ENCODE data around the gene GRB10. TPM values are rescaled to one million over a fixed set of nuclear protein-coding genes. Genes with fewer than 3 reads are reported as not detected.

Gene GRB10
- total and polyA plus RNA-seq, 11 donors = 14.7 to 38.2 (median 28.0) TPM

DNA sequence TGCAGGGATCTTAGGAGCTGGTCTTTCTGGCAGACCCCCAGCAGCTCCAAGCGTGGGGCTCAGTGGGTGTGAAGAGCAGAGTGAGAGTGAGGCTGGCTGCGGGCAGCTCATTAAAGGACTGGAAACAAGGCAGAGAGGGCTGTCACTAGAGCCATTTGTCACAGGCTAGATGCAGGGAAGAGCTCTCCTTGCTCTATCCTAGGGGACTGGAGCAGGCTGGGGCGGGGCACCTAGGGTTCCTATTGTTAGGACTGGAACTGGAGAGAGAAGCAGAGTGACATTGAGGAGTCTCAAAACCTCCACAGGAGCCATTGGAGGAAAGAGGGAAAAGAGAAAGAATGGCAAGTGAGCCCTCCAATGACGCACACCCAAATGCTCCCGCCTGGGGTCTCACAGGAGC lies 216.7 kb downstream of the GRB10 start:
- ATAC-seq (no peak), DNase-seq (no peak)
- H3K27ac ChIP-seq = no peak overlapping the region
- no peaks in the 10 kb centered on the region for H3K36me3 ChIP-seq
- peaks cover 0 to 3% (median 0%) of the 10 kb centered on the region in 12 donors for H3K9me3 ChIP-seq
- TF ChIP-seq, protein P1, sequence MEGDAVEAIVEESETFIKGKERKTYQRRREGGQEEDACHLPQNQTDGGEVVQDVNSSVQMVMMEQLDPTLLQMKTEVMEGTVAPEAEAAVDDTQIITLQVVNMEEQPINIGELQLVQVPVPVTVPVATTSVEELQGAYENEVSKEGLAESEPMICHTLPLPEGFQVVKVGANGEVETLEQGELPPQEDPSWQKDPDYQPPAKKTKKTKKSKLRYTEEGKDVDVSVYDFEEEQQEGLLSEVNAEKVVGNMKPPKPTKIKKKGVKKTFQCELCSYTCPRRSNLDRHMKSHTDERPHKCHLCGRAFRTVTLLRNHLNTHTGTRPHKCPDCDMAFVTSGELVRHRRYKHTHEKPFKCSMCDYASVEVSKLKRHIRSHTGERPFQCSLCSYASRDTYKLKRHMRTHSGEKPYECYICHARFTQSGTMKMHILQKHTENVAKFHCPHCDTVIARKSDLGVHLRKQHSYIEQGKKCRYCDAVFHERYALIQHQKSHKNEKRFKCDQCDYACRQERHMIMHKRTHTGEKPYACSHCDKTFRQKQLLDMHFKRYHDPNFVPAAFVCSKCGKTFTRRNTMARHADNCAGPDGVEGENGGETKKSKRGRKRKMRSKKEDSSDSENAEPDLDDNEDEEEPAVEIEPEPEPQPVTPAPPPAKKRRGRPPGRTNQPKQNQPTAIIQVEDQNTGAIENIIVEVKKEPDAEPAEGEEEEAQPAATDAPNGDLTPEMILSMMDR (IDR thresholded peaks at IDR 0.05) = no peak
- TF ChIP-seq POLR2A (IDR thresholded peaks at IDR 0.05) = no peak
- 59 to 68% (median 63%) methylated on average over 5 of the region's 5 CpGs for whole genome bisulfite sequencing, 4 donors
- no peak overlapping the region for H3K4me3 ChIP-seq
- no peaks in the 10 kb centered on the region for H3K4me1 ChIP-seq
- H3K27me3 ChIP-seq = peaks cover 0 to 14% (median 0%) of the 10 kb centered on the region in 9 donors
- intact Hi-C loops (cut with DNase I) = no loop called here

GRCh38 chr7:50565559-50565916 lies 217.2 kb downstream of the GRB10 start:
- Histone ChIP-seq H3K27ac (no peak overlapping the region), H3K36me3 (no peaks in the 10 kb centered on the region), H3K4me1 (no peaks in the 10 kb centered on the region), H3K9me3 (no peaks in the 10 kb centered on the region), H3K4me3 (no peak overlapping the region), H3K27me3 (peaks cover 0 to 17% (median 0%) of the 10 kb centered on the region in 9 donors)
- DNase-seq (no peak), ATAC-seq (no peak)
- 74 to 82% (median 77%) methylated on average over 2 of the region's 2 CpGs for WGBS, 4 donors
- TF ChIP-seq, protein P1 (IDR thresholded peaks at IDR 0.05) = no peak
- TF ChIP-seq POLR2A (IDR thresholded peaks at IDR 0.05) = no peak
- intact Hi-C loops (cut with DNase I) = no loop called here

- intact Hi-C loops (cut with DNase I) = no loop called here
- WGBS, 4 donors = 66 to 71% (median 68%) methylated on average over 8 of the region's 8 CpGs
- ATAC-seq = peak in 1 of 4 donors; percentile 41
These were observed 217.8 kb downstream of the GRB10 start, which contains the start of gene DDC for GRCh38 chr7:50564640-50565558. DDC (minus strand) TSS chr7:50565405; CDS start chr7:50544085, 21,320 bp downstream.

DNA sequence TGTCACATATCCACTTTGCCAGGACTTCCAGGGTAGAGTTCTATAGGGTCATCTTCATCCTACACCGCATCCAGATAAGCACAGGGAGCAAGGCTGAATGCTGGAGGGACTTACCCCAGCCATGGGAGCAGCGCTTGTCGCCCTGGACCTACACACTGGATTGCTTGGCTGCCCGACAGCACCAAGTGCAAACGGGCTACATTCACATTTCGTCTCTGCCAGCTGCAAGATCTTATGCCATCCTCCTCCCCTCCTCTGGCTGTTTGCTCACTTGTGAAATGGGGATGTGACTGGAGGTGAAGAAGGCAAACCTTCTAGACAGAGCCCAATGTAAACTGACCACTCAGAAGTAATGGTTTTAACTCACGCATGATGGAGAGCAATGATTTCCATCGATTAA lies 218.5 kb downstream of the GRB10 start:
- no peak for TF ChIP-seq POLR2A (IDR thresholded peaks at IDR 0.05)
- TF ChIP-seq, protein P1 (IDR thresholded peaks at IDR 0.05) = no peak
- ATAC-seq (no peak), DNase-seq (no peak)
- no peaks in the 10 kb centered on the region for H3K36me3 ChIP-seq
- WGBS, 4 donors = 83 to 92% (median 86%) methylated on average over 8 of the region's 8 CpGs
- no peaks in the 10 kb centered on the region for H3K9me3 ChIP-seq
- intact Hi-C loops (cut with DNase I) = no loop called here
- peaks cover 0 to 26% (median 0%) of the 10 kb centered on the region in 9 donors for H3K27me3 ChIP-seq
- H3K4me1 ChIP-seq = no peaks in the 10 kb centered on the region
- no peak overlapping the region for H3K27ac ChIP-seq
- no peak overlapping the region for H3K4me3 ChIP-seq

More at GRCh38 chr7:50564640-50565558, 217.8 kb downstream of the GRB10 start, which contains the start of gene DDC:
- Histone ChIP-seq H3K4me3 (no peak within 1 kb of the TSS), H3K36me3 (no peaks in the 10 kb centered on the region), H3K27ac (no peak within 1 kb of the TSS), H3K27me3 (peaks cover 0 to 21% (median 0%) of the 10 kb centered on the region in 9 donors), H3K9me3 (no peaks in the 10 kb centered on the region), H3K4me1 (no peaks in the 10 kb centered on the region)
- no peak for DNase-seq
- TF ChIP-seq, protein P1 (IDR thresholded peaks at IDR 0.05) = no peak
- no peak for TF ChIP-seq POLR2A (IDR thresholded peaks at IDR 0.05)
